Neural progenitor cell (in vitro differentiated cells): ENCODE measurements around the gene UBE2Q1.

Source experiments
- EZH2 ChIP-seq: fragments of 200-600 bp; sonication (generic); IDR thresholded peaks from 2 replicates; pipeline ENCODE4 v1.6.1; 2017; ENCODE audit warnings: antibody characterized with exemption, mild to moderate bottlenecking, moderate library complexity
- EZH2phosphoT487 ChIP-seq: fragments of 200-600 bp; sonication (generic); IDR thresholded peaks from 2 replicates; pipeline ENCODE4 v1.6.1; 2017; ENCODE audit warnings: antibody characterized with exemption
- TF ChIP-seq, protein P1 (sequence below): fragments of 200-600 bp; sonication (generic); IDR thresholded peaks from 2 replicates; pipeline ENCODE4 v1.5.1; 2017; ENCODE audit warnings: antibody characterized with exemption, mild to moderate bottlenecking

DNA sequence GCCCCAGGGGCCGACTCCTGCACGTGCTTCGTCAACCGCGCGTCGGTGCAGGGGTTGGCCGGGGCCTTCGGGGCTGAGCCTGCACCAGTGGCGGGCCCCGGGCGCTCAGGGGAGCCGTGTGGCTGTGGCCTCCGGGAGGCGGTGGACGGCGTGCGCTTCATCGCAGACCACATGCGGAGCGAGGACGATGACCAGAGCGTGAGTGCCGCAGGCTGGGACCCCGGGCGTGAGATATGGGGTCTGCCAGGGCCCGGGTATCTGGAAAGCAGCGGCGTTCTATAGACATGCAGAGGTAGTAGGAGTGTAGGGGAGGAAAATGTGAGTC, 13.5 kb upstream of the UBE2Q1 start:
- TF ChIP-seq EZH2phosphoT487 (no peak), EZH2 (no peak)
- TF ChIP-seq, protein P1, sequence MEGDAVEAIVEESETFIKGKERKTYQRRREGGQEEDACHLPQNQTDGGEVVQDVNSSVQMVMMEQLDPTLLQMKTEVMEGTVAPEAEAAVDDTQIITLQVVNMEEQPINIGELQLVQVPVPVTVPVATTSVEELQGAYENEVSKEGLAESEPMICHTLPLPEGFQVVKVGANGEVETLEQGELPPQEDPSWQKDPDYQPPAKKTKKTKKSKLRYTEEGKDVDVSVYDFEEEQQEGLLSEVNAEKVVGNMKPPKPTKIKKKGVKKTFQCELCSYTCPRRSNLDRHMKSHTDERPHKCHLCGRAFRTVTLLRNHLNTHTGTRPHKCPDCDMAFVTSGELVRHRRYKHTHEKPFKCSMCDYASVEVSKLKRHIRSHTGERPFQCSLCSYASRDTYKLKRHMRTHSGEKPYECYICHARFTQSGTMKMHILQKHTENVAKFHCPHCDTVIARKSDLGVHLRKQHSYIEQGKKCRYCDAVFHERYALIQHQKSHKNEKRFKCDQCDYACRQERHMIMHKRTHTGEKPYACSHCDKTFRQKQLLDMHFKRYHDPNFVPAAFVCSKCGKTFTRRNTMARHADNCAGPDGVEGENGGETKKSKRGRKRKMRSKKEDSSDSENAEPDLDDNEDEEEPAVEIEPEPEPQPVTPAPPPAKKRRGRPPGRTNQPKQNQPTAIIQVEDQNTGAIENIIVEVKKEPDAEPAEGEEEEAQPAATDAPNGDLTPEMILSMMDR = no peak
